ENCODE measurements around the gene GAS2L3. TPM values are rescaled to one million over a fixed set of nuclear protein-coding genes. Genes with fewer than 3 reads are reported as not detected.
A peak's percentile ranks its signal among the peaks of the same experiment; 100 is the strongest.
"Not testable (repeated sequence)": the region's sequence is repeated elsewhere in the genome, so short reads cannot be mapped to it uniquely, and the experiment has no call there.

The GAS2L3 gene
- total RNA-seq, 1 donor from 2014 or later = 32.5 TPM

DNA sequence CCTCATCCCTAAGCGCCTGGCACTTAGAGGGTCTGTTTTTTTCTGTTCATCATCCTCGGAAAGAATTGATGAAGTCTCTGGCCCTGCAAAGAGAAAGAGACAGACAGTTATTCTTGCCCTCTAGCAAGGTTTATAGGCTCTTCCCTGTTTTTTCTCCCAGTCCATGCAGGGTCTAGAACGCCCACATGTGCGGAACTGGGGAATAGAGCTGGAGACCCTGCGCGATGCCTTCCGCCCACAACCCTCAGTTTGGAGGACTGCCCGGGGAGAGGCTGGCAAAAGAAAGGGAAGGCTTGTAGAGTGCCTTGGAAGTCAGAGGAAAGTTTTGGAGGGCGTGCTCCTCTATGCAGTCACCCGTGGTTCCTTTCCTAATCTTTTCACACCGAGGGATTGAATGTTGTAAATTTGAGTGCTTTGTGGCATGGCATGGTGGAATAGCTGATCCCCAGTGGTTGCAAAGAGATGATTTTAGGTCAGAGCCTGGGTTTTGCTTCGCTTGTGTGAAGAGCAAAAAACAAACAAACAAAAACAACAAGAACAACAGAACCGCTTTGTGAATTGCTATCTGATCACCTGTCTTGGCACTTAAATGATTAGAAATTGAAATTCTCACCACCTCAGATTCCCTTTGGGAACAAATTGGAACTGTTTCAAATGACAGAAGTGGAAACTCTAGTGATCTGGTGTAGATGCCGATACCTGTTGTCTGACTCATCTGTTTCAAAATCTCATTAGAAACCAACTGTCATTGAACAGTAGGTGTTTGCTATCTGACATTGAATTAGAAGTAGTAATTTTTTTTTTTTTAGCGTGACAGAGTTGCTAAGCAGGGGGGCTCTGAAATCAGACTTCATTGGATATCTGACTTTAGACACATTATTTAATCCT is 947 bp downstream of the GAS2L3 start:
- DNase-seq = peak; percentile 67

DNA sequence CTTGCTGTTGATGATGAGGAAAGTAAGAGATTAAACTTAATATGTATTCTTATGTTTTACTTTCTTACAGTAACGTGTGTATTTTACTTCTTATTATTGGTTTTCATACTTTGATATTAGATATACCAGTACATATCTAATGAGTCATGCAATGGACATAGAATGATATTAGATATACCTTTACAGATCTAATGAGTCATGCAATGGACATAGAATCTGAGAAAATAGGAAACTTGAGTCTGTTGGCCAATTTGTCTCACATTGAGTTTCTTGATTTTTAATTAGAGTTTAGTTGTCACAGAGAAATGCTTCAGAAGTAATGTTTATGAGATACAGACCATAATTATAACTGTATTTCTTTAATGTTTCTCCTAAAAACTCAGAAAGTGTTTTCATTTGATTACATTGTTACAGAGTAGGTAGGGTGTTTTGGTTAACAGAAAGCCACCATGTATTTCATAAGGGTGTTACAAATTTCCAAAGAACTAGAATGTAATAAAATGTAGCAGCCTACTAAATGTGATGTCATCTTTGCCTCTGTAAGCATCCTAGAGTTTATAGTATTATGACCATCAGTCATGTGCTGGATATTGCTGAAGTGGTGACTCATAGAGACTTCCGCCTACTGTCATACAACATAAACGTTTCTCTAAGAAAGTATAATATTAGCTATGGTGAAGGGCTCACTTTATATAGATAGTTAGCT is 3.0 kb downstream of the GAS2L3 start:
- DNase-seq = no peak

DNA sequence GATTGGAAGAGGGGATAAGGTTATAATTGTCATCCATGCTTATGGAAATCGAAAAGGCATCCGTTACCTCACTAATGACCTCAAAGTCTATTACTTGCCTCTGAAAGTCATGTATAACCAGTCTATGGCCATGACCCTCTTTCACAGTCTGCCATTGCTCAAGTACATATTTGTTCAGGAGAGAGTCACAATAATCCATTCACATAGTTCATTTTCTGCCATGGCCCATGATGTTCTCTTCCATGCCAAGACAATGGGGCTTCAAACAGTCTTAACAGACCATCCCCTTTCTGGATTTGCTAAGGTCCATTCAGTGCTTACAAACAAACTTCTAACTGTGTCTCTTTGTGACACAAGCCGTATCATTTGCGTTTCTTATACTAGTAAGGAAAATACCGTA is 5.4 kb downstream of the GAS2L3 start:
- no peak for DNase-seq

DNA sequence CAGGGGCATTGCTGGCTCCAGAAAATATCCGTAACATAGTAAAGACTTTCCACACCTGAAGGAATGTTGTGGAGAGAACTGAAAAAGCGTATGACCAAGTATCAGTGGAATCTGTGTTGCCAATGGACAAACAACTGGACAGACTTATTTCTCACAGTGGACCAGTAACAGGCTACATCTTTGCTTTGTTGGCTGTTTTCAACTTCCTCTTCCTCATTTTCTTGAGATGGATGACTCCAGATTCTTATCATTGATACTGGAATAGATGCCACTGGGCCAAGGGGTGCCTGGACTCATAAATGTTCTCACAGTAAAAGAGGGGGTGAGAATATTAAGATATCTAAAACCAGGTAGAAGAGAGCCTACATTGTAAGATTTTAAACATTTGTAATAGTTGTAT is 6.4 kb downstream of the GAS2L3 start:
- no peak for DNase-seq

DNA sequence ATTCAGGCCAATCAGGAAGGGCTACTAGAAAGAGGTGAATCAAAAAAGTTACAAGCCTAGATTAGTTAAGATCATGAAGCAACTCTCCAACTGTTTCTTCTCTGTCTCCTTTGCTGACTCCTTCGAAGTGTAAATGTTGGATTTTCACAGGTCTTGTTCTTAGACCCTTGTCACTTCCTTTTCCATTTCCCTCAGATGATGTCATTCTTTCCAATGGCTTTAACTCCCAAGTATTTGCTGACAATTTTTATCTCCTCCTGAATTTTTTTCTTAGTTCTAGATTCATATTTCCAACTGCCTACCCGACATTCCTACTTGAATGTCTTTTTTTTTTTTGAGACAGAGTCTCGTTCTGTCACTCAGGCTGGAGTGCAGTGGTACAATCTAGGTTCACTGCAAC is 10.8 kb downstream of the GAS2L3 start:
- no peak for DNase-seq

DNA sequence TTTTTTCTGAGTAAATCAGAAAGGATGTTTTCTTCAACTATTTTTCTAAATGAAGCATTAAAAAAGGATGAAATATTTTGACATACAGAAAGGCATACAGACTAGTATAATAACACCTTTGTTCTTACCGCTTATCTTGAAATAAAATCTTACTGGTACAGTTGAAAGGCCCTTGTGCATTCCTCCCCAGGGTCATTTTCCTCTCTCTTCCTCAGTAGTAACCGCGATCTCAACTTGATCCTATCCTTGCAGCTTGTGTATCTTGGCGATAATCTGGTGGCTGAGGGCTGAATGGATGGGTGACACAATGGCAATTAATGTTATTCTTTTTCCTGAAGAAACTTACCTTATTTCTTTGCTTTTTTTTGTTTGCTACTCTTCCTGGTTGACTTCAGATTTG is 18.5 kb downstream of the GAS2L3 start:
- no peak for DNase-seq

DNA sequence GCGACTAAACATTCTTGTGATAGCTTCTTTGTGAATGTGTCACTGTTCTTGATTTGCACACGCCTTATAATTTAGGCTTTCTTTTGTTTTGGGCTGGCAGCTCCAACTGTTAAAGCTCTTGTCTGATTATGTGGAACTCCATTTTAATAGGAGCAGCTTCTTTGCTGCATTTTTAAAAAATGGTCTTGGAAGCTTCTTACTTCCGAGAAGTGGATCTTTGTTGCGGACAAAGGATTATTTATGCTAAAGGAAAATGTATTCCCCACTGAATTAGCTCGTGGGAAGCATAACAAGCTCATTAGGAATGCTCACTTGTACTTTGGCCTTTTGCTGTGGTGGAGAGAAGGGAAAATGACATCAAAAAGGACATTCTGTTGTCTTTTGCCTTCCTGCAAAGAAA is 20.0 kb downstream of the GAS2L3 start:
- peak; percentile 53 for DNase-seq

DNA sequence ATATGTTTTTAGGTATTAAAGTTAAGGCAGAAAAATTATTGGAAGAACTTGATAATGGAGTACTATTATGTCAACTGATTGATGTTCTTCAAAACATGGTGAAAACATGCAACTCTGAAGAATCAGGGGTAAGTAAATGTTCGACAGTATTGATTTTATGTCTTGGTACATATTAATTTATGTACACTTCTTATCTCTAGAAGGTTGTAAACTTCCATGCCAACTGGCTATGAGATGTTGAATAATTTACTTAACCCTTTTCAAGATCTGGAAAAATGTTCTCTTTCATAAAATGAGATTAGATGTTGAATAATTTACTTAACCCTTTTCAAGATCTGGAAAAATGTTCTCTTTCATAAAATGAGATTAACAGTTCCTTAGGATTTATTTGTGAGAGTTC is 28.1 kb downstream of the GAS2L3 start:
- no peak for DNase-seq

DNA sequence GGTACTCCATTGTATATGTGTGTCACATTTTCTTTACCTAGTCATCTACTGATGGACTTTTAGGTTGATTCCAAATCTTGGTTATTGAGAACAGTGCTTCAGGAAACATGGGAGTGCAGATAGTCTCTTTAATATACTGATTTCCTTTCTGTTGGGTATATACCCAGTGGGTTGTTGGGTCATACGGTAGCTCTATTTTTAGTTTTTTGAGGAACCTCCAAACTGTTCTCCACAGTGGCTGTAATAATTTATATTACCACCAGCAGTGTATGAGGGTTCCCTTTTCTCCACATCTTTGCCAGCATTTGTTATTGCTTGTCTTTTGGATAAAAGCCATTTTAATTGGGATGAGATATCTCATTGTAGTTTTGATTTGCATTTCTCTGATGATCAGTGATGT is 29.5 kb downstream of the GAS2L3 start:
- not testable (repeated sequence) for DNase-seq

DNA sequence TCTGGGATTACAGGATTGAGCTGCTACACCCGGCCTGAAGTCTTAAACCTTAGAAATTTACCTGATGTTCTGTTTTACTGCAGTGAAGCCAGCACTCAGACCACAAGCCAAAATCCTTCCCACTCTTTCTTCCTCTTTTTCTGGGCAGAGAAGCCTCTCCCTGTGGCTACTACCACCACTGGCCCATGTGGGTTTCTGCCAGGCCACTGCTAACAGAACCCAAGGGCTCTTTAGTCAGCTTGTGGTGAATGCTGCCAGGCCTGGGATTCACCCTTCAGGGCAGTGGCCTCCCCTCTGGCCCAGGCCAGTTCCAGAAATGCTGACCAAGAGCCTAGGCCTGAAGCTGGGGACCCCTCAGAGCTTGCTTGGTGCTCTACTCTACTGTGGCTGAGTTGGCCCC is 35.3 kb downstream of the GAS2L3 start:
- no peak for DNase-seq

DNA sequence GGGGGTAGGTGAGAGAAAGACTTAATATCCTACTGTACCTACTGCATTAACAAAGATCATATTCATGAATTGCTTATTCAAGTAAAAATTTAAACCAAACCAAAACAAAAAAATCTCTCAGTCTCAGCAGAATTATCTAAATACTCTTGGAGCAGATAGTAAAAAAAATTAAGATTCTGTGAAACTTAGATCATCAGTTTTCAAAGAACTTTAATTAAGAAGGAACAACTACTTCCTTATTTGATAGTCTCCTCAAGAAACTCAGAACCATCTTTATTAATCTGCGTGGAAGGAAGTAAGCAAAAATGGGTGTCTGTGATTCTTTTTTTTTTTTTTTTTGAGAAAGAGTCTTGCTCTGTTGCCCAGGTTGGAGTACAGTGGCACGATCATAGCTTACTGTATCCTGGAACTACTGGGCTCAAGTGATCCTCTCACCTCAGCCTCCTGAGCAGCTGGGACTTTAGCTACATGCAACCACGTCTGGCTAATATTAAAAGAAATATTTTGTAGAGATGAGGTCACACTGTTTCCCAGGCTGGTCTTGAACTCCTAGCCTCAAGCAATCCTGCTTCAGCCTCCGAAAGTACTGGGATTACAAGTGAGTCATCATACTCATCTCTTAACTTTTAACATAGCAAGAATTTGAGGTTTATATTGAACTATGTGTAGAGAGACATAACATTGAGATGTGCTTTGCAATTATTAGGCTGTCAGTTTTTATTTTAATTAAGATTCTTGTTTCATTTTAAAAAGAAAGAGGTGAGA is 37.4 kb downstream of the GAS2L3 start:
- no peak for DNase-seq

DNA sequence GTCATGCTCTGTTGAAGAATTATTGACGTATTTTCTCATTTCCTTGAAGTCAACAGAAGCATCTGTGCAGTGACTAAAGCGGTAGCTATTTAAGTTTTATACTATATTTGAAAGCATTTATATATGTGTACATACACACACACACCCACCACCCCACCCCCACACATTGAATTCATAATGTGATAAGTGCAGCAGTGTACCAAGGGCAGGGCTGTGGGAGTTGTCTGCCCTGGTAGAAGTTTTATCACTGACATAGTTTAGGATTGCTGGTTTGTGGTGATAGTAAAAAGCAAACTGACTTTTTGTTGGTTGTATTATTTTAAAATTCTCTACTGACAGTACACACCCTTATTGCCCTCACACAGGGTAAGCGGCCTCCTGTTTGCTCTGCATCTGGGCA is 39.1 kb downstream of the GAS2L3 start:
- DNase-seq = no peak

DNA sequence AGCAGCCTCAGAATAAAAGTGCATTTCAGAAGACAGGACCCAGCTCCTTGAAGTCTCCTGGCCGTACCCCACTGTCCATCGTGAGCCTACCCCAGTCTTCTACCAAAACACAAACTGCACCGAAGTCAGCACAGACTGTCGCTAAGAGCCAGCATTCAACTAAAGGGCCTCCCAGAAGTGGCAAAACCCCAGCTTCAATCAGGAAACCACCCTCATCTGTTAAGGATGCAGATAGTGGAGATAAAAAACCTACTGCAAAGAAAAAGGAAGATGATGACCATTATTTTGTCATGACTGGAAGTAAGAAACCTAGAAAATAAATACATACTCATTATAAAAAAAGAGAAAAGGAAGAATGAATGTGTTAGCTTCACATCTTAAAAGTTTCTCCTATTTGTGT is 51.1 kb downstream of the GAS2L3 start:
- no peak for DNase-seq

DNA sequence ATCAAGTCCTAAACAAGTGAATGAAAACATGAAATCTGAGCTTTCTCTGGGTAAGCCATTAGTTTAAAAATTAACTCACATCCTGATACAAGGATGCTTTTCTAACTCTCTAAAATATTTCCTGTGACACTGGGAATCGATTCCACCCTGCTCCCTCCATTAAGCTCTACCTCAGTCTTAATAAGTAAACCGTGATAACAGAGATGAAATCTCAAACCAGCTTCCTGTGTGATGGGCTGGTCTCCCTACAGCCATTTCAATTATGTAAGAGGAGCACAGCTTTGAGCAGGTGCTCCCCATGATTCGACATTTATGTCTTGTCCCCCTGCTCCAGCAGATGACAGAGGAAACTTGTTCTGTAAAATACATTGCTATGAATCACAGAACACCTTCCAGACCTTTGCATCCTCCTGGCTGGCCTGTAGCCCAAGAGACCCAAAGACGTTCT is 59.0 kb downstream of the GAS2L3 start:
- no peak for DNase-seq

DNA sequence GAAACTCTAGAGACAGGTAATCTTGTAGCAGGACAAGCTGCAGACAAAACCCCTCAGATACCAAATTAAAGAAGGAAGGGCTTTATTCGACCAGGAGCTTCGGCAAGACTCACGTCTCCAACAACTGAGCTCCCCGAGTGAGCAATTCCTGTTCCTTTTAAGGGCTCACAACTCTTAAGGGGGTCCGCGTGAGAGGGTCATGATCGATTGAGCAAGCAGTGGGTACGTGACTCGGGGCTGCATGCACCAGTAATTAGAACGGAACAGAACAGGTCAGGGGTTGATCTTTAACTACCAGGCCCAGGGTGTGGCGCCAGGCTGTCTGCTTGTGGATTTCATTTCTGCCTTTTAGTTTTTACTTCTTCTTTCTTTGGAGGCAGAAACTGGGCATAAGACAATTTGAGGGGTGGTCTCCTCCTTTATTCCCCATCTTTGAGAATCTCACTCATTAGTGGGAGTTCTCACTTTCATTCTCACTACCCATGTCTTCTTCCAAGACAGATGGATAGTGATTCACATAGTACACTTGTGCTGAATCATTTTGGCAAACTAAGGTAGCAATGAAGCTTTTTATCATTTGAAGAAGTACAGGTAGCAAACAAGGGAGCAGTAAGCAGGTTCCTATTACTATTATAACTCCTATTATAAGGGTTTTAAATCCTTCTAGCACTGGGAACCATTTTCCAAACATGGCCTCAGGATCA is 59.8 kb downstream of the GAS2L3 start:
- DNase-seq = not testable (repeated sequence)

DNA sequence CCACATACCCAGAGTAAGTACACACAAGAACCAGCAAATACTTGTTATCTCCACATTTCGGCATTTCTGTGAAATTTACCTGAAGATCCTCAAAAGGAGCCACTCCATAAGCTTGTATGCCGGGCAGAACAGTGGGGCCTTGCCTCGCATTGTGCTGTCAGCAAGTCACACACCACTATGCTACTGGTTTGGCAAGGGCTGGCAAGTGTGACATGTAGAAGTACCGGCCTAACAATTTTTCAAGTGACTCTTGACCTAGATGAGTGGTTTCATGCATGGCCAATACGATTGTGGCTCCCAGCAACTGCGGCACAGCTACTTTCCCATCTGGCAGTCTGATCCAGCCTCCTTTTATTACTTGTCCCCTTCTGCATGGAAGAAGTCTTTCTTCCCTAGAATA is 69.8 kb downstream of the GAS2L3 start:
- DNase-seq = no peak

DNA sequence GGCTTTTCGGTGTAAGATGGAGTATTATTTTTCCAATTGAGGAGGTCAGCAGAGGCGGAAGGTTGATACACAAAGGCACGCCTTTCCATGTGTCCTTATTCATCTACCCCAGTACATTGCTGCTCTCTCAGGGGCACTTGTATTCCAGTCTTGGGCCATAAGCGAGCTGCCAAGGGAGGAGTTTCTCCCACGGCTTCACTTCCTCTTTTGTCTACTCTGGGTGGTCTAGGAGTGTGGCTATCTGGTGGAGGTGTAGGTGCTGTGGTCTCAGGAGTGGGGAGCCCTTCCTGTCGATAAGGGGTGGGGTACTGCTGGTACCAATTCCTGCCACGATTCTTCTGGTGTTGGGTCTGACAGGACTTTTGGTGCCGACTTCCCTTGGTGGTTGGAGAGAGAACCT is 73.4 kb downstream of the GAS2L3 start:
- DNase-seq = no peak

DNA sequence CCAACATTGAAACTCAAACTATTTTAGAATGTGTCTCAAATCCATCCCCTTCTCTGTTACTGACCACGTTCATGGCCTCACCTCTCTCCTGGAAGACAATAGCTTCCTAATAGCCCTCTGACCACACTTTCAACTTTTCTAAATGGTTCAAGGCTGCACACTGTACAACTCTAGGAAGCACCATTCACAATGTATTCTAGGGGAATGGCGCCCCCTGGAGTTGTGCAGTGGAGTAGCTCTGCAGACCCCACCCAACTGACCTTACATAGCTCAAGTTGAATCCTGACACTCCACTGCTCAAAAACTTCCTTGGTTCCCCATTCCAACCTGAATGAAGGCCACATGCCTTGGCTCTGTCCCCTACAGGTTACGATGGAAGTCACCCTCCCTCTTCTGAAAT is 77.6 kb downstream of the GAS2L3 start:
- no peak for DNase-seq

DNA sequence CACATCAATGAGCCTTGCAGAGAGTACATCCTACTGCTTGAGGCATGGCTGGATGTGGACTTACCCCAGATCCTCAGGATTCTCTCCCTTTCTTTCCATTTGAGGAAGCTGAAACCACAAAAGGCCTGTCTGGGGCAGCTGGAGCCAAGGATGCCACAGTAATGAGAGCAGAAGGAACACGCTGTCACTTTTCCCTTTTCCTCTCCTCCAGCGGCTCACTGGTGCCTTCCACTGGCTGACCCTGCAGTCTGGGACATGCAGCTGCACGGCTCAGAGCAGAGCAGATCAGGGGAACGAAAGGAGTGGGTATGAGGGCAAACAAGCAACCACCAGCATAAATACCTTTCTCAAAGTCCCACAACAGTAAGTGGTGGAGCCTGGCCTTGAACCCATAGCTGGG is 78.2 kb downstream of the GAS2L3 start:
- no peak for DNase-seq

DNA sequence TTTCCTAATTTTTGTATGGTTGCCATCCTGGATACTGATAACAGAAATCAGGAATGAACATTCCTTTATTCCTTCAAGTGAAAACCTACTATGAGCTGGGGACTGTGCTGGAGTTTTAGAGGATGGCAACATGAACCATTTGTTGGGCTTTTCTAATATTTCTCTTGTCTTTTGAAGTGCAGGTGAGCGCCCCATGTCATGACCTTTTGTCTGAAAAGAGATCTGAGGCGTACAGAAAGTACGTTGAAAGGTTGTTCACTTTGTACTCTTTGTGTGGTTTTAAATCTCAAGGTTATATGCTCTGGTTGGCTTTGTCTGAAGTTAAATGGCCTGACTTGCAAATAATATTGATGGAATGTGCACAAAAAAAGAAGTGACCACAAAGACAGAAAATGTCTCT is 79.0 kb downstream of the GAS2L3 start:
- DNase-seq = no peak

DNA sequence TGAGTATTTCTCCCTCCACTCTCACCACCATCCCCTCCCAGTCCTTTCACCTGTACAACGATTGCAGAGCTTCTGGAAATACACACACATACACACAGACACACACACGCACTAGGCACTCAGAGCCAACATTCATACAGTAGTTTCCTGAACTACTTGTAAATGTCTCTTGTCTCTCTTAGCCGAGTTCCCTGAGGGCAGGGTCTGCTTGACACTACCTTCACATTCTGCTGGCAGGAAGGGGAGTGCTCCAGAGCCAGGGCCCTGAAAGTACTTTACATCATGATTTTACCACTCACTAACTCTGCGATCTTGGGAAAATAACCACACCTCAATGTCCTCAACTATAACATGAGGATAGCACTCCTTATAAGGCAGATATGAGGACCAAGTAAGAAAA is 82.7 kb downstream of the GAS2L3 start:
- no peak for DNase-seq

DNA sequence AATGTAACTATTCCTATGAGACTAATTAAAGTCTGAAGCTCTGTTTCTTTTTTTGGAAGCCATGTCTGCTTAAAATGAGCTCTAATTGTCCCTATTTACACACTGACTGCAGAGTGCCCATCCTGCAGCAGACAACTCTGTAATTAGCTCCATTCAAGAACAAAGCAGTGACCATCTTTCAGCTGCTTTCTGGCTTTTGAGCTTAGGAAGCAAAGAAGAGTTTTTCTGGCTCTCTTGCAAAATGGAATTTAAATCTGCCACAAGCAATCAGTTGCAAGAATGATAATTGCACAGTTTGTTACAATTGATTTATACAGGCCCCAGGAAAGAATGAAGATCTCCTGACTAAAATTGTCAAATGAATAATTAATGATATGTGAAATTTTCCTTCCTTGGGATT is 83.4 kb downstream of the GAS2L3 start:
- DNase-seq = peak; percentile 4
